Measurements from ENCODE around the gene CBX3.

- no peak for TF ChIP-seq POLR2AphosphoS5 (IDR thresholded peaks at IDR 0.05)
- no peak for TF ChIP-seq CTCF (IDR thresholded peaks at IDR 0.05)
Observed at GRCh38 chr7:26203016-26203415, 1.5 kb downstream of the CBX3 start.

Data from prostate gland (tissue), 2 donors.